Tibial nerve (tissue), 4 donors: ENCODE measurements around the gene THEM5.

Experiments used
- CTCF ChIP-seq, 5 experiments: fragments of 200-600 bp in 3 of 5; fragments of 450-650 bp in 2 of 5; sonication (generic) in 3 of 5; IDR thresholded peaks; one replicate each; pipeline ENCODE4 v1.5.1; 2016 to 2019; ENCODE audit warnings: antibody characterized with exemption in 5 of 5, mild to moderate bottlenecking in 3 of 5, moderate library complexity in 2 of 5
- EP300 ChIP-seq, 2 donors: sonication (generic); formaldehyde crosslinking; IDR thresholded peaks; one replicate each; pipeline ENCODE4 v1.6.1; 2017; ENCODE audit warnings: antibody characterized with exemption in 2 of 2, mild to moderate bottlenecking in 1 of 2
- POLR2A ChIP-seq, 2 donors: fragments of 450-650 bp; IDR thresholded peaks; one replicate each; pipeline ENCODE4 v1.6.1; 2017; ENCODE audit warnings: antibody characterized with exemption in 2 of 2, mild to moderate bottlenecking in 2 of 2, moderate library complexity in 2 of 2

GRCh38 chr1:151801846-151802245 lies 51.7 kb downstream of the THEM5 start:
- no peak for TF ChIP-seq POLR2A (IDR thresholded peaks at IDR 0.05)
- TF ChIP-seq CTCF (IDR thresholded peaks at IDR 0.05) = no peak
- TF ChIP-seq EP300 (IDR thresholded peaks at IDR 0.05) = no peak
